Activated CD8-positive, alpha-beta memory T cell treated with anti-CD3 and anti-CD28 coated beads, Interleukin-2, amount 50 U/mL, for 4 hours (primary cell): ENCODE measurements around the gene CXCL1.
"Not testable (repeated sequence)": the region's sequence is repeated elsewhere in the genome, so short reads cannot be mapped to it uniquely, and the experiment has no call there.

Experiments used
- DNase-seq: peaks from one replicate; pipeline ENCODE4 v3.0.0-alpha.2; 2020

Gene CXCL1

DNA sequence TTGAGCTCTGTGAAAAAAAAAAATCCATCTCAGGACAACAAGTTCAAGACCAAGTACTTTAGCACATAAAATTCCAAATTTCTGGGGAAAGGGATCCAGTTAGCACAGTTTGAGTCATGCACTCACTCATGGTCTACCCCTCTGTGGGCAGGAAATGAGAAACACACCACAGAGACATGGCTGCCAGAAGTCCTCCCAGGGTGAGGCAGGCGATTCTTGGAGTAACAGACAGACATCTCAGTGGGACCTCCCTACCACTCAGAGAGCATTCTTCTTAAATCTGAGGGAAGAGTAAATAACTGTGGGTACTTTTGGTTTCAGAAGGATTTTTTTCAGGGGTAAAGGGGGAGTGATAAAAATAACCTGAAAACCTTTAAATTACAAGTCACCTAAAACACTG is 14.1 kb downstream of the CXCL1 start:
- no peak for DNase-seq

DNA sequence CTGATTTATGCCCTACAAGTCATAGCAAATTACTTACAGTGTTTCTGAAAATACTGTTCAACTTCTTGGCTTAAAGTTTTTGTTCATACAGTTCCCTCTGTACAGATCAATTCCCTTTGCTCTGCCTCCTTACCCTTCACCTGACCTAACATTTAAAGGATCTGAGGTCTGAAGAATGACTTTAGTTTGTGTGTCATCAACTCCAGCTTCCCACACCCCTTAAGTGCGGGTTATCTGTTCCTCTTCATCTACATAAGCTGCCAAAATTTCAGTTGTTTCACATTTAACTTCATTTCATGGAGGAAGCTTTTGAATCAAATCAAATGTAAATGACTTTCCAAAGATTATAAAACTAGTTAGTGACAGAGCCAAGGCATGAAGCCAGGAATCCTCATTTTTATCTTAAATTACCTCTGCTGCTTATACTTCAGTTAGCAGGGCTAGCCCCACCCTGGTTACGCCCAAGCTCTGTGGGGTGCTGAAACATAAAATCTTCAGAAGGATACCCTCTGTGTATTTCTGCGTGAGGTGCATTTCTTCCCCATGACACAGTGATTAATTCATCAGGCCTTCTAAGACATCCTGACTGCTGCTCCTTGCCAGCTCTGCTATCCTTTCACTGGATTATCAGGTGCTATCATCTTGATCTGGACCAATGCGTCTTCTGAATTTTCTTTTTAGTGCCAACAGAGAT is 16.5 kb downstream of the CXCL1 start:
- DNase-seq = no peak

GRCh38 chr4:73891326-73891725 is 22.1 kb downstream of the CXCL1 start:
- no peak for DNase-seq

- DNase-seq = no peak
Observed at GRCh38 chr4:73891739-73892405, 22.7 kb downstream of the CXCL1 start.

DNA sequence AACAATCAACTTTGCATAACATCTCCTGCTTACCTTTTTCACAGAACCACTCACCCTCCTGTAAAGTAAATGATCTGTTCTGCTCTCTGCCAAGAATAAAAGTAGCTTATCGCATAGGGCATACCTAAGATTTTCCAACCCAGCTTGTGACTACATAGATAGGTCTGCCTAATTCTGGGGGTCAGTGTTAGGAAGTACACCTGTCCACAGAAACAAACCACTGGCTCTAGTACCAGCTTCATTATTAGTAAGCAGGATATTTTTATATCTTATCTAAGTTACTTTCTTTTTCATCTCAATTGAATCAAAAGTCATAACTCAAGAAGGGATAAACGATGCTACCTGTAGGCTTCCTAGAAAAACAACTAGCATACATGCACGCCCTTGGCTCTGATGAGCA is 23.8 kb downstream of the CXCL1 start:
- DNase-seq = no peak

GRCh38 chr4:73894001-73894400 is 24.8 kb downstream of the CXCL1 start:
- no peak for DNase-seq

GRCh38 chr4:73895201-73896175 is 26.3 kb downstream of the CXCL1 start:
- no peak for DNase-seq

DNA sequence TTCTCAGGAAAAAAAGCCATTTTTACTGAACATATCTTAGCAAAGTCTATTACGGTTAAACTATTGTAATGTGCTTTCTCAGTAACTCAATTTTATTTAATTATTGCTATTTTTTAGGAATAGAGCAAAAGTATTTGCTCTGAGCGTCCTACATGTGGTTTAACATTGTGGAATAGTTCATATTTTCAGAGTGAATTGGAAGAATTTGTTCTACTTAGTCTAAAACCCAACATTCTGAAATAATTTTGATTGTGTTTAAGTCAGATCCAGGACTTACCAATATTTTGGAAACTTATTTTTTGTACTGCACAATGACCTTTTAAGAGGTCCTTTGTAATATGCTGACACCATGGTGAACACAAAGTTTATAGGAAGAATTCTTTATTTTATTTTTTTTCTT is 27.2 kb downstream of the CXCL1 start:
- DNase-seq = no peak

- DNase-seq = no peak
Observed at GRCh38 chr4:73897380-73898136, 28.4 kb downstream of the CXCL1 start.

GRCh38 chr4:73899338-73899737 is 30.1 kb downstream of the CXCL1 start:
- DNase-seq = not testable (repeated sequence)

DNA sequence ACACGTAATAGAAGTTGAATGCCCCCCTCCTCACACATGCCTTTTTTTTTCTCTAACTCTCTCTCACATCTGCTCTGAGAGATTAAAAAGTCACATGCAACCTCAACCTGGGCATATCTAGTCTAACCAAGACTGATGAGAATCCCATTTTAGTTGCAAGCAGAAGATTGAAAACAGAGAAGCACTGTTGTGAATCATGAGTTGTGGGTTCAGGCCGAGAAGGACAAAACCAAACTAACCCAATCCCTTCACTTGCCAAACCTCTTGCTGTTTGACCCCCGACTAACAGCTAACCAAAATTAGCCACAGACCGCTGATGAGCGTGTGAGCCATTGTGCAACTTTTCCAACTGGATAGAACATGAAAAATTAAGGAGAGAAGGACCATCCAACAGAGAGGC is 31.8 kb downstream of the CXCL1 start:
- no peak for DNase-seq

- no peak for DNase-seq
Observed at GRCh38 chr4:73902038-73902637, 32.9 kb downstream of the CXCL1 start.

GRCh38 chr4:73902817-73903547 is 33.8 kb downstream of the CXCL1 start:
- DNase-seq = no peak

- DNase-seq = no peak
Observed at GRCh38 chr4:73904491-73904890, 35.3 kb downstream of the CXCL1 start.

DNA sequence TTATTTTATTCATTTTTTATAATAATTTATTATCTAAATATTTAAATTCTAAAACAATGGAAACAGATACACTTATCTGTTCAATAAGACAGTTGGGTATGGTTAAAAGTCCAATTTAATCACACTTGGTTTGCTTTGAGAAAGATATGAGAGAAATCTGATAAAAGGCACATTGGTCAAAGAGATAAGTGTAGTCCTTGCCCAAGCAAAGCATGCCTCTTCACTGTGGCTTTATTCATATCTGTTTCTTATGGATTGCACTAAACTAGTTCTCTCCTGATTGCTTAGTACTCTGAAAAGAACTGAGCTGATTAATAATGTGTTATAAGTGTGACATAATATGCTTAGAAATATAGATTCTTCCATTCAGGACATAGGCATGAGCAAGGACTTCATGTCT is 39.8 kb downstream of the CXCL1 start:
- no peak for DNase-seq

GRCh38 chr4:73911746-73912145 is 42.6 kb downstream of the CXCL1 start:
- DNase-seq = no peak

DNA sequence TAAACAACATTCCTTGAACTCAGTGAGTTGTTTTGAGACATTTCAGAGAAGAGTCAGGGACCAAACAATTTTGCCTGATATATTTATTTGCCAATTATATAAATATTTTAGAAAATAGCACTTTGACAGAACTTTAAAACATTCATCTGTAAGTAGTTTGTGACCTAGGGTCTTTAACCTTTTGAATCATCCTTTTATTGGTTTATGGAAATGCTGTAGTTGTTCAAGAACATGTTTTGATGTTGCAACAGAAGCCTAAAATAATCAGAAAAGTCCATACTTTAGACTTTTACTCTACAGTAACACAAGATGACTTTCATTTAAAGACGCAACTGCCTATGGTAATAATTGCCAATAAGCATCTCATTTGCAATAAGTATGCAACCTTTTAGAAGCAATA is 43.0 kb downstream of the CXCL1 start:
- DNase-seq = no peak

GRCh38 chr4:73914071-73914470 is 44.9 kb downstream of the CXCL1 start:
- DNase-seq = no peak

DNA sequence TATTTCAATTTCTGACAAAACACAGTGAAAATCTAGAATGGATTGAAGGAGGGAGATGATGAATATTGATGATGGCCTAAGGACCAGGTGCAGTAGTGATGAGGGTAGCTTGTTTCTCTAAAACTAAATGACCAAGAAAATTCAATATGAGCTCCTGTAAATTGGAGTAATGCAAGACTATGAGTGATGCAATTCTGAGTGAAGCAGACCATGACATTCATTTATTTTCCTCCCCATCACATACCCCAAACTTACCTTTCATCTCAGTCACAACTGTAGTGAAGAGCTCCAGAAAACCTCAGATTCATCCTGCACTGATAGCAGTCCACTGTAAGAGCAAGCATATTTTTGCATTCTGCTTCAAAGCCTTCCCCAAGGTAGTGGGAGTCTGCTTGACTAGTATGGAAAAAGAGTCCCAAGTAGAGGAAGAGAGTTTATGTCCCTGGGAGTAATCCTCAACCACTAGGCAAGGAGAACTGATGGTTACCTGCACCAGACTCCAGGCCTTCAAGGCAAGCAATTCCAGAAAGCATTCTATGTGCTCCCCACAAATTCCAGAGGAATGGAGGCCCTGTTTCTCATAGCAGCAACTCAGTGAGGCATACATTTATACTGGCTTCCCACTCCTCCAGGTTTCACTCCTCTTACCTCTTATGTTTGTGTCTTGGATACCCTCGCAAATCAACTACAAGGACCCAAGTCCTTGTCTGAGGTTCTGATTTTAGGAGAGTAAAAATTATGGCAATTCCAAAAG is 47.2 kb downstream of the CXCL1 start:
- DNase-seq = no peak

DNA sequence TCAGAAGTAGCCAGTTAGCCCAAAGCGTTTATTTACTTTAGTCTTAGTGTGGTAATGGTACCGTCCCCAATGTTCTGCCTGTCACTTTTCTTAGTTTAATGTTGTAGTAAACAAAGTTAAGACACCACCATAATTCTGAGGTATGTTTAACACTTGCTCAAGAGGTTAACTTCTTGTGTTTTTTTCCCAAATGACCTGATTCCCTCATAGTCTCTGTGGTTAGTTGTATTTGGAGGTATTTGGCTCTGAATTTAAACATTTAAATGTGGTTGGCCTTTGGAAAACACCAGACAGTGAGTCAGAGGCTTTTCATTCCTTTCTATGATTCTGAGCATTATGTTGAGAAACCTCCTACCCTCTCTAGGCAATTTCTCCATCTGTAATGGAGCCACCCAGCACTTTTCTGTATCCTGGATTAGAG is 47.9 kb downstream of the CXCL1 start:
- no peak for DNase-seq

GRCh38 chr4:73918058-73918457 is 48.9 kb downstream of the CXCL1 start:
- no peak for DNase-seq
